Measurements from ENCODE around the gene SGSM2.

SGSM2 gene

DNA sequence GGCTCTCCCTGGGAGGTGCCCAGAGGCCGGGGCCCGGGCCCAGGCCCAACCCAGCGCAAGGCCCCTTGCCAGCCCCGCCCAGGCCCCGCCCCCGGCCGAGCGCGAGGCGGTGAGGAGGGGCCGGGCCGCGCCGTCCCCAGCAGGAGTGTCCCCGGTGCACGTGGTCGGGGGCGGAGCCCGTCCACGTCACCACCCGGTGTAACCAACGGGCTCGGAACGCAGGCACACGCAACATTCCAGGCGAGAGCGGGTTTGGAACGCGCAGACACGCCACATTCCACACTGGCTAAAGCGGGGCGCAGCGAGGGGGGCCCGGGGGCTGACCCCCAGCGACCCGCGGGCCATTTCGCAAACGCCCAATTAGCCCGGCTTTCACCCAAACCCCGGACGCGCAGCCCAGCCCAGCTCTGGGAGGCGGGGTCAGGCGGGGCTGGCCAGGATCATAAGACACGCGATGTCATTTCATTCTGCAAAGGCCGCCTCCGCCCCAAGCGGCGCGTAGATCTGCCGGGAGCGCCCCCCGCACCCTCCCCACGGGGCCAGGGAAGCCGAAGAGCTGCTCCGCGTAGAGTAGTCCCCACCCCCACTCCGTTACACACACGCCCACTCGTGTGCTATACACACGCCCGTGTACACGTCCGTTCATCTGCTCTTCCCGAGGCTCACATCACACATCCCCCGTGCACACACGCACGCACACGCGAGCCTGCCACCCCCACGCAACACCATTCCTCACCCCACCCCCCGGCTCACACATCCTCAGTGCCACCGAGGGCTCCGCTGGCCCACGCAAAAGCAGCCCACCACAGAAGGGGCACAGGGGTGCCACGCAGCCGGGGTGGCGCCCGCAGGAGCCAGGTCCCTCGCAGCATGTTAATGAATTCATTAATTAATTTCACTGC, 62.5 kb downstream of the SGSM2 start:
- DNase-seq = peak; percentile 97

DNA sequence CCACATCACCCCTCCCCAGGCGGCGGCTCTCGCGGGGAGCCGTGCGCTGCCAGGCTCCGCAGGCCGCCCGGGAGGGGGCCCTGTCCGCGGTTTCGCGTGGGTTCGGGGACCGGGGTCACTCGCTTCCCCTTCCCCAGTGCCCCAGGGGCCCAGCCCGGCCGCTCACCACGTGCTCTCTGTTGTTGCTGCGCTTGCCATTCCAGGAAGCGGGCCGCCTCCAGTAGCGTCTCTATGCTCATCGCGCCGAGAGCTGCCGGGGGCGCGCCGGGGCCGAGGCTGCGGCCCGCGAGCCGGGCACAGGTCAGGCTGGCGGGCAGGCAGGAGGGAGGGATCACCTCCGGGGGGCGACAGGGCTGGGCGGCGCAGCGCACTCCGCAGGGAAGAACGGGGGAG, 63.2 kb downstream of the SGSM2 start:
- DNase-seq = peak; percentile 71

DNA sequence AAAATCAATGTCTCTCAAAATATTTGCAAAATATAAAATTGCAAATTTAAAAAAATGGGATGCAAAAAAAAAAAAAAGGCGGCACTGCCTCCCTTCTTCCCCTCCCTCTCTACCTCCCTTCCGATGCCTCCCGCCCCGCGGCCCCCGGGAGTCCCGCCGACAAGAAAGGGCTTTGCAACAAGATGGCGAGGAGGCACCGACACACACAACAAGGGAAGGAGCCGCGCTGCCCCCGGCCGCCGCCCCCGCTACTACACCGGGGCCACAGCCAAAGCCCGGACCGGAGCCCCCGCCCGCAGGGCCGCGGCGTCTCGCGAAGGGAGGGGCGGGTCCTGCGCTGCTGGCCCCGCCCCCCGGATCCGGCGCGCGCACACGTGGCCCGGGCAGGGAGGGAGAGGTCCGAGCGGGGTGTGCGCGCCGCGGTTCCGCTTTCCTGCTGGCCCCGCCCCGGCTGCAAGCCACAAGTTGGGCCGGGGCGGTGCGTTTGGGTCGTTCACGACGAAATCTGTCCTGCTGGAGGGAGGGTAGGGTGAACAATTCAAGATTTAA, 63.6 kb downstream of the SGSM2 start, which contains the start of gene MNT:
TSS of gene MNT (minus strand) at position 184 of the 549 bp plus-strand sequence. CDS start 348 bp downstream, outside the sequence.
- DNase-seq = peak; percentile 95

DNA sequence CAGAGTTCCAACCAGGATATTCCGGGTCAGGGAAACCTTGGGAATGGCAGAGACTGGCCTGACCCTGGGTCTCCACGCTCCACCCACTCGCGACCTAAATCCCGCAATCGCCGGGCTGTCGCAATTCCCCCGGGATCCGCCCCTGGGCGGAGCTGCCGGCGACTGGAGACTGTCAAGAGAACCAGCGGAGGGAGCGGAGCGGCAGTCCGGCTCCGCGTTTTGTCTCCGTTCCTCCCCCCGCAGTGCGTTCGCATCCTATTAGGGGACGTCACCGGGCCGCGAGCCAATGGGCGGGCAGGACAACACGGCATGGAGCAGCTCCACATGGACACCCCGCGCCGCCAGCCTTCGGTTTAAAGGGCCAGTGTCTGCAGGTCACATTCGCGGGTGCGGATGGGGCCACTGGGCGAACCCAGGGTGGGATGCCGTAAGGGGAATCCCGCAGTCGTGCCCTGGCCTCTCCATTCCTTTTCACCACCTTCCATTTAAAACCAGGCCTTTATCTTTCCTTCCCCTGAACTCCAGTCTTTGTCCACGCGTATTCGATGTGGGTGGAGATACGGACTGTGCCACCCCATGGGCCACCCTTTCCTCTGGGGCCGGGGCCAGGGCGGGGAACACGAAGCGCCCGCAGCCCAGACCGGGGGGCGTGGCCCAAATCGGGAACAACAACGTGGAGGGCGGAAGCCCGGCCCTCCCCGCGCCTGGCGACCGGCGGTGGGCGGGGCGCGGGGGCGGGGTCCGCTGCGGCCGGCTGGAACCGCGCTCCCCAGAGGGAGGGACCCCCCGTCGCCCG, 64.3 kb downstream of the SGSM2 start:
- DNase-seq = peak; percentile 100

DNA sequence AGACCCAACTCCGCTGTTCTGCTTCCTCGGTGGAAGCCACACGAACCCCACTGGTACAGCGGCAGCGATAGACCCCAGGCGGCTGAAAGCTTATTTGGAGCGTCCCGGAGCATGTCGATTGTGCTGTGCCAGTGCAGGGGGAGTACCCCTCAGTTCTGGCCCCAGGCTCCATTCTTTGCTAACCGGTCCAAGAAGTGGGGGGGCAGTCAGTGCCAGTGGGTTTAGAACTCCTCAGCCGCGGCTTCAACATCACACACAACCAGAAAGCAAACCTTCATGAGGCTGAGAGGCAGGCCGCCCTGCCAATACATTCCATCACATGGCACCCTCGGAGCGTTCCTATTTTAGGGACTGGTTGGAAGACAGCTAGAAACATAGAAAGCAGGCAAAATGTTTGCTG, 65.2 kb downstream of the SGSM2 start:
- DNase-seq = no peak

DNA sequence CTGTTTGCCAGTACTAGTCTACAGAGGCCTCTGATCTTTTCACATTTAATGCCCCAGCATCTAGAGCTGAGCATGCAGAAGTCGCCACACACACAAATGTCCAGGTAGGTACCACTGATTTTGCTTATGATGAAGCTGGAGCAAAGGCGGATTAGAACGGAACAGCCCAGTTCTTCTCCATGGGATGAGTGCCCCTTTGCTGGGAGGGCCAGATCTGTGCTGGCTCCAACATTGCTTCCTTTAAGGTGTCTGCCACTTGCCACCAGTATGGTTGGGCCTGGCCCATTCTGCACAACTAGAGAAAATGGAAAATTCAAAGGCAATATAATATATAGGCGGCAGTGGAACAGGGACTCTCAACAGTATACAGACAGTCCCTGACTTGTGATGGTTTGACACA, 65.7 kb downstream of the SGSM2 start:
- DNase-seq = peak; percentile 36

DNA sequence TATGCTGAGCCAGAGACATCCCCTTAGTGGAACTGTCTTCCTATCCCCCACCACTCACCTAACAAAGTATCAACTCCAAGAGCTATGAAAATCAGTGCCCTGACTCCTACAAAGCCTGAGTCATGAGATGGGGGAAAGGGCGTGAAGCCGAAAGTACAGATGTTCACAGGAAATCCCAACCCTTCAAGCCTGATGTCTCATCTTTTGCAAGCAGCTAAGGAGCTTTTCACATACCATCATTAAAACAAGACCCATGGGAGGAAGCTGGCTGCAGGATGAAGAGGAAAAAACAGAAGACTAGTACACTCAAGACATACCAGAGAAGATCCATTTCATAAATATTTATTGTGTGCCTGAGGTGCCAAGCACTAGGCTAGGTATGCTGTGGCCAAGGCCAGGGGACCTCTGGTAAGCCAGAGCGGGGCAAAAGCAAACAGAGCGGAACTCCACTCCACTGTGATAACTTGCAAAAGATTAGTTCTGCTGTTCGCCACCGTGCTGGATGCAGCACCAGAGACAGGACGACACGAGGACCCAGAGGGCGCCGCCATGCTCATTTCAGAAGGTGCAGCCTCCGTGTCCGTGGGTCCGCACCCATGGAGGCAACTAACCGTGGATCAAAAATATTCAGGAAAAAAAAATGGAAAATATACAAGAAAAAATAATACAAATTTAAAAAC, 68.1 kb downstream of the SGSM2 start:
- DNase-seq = no peak

DNA sequence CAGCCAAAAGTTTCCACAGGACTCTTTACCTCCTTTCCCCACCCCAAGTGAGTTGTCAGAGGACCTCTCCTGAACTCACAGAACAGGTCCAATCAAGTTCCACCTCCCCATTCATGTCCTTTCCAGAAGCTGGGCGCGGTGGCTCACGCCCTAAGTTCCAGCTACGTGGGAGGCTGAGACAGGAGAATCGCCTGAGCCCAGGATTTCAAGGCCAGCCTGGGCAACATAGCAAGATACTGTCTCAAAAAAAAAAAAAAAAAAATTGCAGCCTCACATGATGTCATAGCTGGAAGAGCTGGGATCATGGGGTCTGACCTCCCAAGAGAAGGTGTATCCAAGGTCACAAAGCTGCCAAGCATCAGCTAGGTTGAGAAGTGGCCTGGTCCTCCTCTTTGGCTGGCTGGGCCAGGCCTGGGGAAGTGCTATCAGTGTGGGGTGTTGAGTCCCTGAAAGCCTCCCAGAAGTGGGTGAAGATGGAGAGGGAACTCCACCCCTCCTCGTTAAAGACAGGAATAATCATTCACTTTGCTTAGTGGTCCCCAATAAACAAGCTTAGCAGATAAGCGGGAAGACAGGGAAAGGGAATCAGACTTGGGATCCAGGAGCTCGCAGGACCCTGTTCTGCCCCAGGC, 69.1 kb downstream of the SGSM2 start:
- DNase-seq = peak; percentile 41

DNA sequence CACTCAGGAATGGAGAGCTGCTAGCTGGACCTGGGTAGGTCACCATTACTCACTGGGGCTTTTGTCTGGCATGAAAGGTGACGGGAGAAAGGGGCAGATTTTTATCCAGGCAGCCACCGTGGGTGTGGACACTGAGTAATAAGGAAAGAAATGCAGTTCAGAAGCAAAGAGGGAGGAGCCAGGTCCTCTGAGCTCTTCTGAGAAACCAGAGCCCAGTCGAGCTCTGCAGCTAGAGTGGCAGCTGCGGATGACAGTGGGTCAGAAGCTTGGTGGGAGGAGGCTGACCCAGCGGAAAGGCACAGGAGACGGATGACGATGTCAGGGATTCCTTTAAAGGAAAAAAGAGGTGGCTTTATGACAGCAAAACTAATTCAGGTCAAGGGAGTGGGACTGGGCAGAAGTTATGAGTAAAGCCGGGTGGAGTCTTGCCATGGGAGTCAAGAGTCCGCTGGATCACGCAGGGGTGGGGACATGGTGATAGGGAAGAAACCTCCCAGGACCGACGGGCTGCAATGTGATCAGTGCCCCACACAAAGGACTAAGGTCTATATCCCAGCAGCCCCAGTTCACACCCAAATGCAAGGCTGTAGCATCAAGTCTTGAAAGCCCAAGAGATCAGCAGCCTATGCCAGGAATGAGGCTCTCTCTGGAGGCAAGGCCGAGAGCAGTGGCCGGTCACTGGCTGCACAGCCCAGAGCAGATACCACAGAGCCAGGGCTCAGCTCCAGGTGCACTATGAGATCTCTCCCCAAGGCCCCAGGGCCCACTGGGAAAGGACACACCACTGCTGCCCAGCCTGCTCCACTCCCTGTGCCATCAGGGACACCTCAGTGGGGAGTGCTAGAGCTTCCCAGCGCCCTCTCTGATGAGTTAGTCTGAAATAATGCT, 69.8 kb downstream of the SGSM2 start:
- DNase-seq = peak; percentile 60

DNA sequence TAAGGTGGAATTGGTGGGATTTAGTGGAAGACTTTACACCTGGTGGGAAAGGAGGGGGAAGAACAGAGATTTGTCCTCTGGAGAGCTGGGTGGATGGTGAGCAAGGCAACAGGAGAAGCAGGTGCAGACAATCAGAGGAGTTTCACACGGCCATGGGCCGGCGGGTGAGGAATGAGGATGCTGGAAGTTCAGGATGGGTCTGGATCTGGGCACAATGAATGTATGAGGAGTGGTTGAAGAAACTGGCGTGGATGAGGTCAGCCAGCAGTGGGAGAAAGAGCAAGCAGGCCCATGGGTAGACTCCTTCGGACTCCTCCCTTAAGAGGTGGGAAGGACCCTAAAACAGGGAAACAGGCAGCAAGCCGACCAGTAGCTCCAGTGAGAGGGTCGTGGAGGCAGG, 73.7 kb downstream of the SGSM2 start:
- DNase-seq = no peak

DNA sequence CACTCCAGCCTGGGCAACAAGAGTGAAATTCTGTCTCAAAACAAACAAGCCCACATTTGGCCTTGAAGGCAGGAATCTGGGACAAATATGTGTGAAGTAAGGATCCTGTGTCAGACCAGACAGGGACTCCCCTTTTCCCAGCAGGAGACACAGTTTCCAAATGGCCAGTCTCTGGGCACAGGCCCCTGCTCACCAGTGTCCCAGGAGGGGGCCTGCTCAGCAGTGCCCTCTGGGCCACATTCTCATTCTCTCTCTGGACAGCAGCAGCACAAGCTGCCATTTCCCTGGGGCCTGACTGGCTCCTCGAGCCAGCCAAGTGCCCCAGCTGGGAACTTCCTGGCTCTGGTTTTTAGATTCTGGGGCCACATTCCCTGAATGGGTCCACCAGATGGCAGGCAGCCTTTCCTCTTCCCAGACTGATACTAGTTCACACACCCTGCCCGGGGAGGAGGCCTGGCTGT, 75.3 kb downstream of the SGSM2 start:
- DNase-seq = peak; percentile 64

DNA sequence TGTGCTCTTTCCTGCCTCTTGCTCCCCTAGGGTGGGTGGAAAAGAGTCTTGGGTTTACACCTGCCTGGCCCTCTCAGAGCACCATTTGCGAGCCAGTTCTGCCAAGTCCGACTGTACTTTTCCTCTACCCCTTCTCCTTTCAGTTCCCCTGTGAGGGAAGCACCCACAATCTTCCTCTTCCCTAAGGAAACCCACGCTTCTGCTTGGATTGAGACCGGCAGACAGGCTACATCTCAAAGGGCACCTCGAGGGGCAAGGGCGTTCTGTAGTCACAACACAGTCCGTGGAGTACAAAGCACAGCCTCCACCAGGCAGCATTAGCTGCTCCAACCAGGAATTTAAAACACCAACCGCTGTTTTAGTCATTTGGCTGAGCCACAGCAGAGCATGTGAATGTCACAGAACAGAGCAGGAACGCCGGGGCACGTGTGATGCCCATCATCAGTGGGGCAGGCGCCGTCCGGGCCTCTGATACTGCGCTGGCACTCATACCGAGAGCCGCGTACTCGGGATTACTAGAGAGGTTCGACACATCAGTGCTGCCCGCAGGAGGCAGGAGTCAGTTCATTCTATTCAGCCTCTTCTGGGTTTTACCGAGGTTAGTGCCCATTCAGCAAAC, 77.3 kb downstream of the SGSM2 start:
- no peak for DNase-seq

DNA sequence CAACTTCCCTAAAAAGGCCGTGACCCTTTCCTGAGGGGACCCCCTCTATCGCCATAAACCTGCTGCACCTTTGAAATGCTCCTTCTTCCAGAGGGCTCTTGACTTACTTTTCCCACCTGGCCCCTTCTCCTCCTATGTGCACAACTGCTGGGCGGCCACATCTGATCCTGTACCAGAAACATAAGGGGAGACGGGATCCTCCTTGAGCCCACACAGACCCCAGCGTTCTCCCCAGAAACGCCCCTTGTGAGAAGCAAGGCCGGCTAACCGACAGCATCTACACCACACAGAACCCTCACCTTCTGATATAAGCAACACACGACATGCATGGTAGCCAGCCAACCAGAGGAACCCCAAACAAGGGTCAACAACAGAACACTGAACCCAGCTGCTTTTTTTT, 77.8 kb downstream of the SGSM2 start:
- DNase-seq = no peak

DNA sequence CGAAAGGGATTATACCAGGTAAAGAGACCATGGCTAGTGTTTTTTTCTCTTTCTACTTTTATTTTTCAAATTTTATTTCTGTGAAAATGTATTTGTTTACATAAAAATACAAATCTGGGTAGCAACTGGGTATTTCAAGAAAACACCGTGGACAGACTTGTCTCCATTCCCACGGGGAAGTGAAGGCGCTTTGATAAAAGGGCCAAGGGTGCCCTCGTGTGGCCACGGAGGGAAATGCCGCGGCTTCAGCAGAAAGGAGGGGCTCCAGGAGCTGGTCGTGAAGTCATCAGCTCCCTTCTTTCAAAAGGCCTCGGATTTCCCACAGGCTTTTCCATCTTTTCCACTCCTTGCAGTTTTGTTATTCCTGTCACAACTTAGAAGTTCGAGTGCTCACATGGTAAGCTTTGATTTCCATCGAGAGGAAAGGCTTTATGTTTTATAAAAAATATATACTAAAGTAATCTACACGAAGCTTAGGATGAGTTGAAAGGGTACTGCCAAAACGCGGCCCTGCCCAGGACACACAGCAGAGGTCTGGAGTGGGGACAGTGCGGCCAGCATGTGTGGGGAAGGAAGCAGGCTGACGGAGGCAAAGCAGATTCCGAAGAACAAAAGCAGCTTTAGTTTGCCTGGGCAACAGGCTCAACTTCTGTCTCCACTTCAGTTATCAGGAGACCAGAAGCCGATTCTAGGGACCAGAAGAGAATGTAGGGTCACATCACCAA, 78.9 kb downstream of the SGSM2 start:
- DNase-seq = peak; percentile 95

DNA sequence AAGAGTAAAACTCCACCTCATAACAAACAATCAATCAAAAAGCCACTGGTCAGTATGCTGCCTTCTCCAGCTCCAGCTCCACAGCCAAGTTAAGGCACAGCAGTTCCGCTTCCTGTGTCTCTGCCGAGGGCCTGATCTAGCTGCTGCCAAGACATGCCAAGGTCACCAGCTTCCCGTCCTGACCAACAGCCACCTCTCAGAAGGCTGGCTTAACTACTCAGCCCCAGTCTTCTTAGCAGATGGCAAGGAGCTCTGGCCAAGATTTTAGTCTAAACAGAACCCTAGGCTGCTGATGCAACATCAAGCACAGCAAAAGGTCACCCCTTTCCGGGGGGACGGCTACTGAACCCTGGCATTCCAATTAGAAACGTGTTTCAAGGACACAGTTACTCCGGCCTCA, 81.3 kb downstream of the SGSM2 start:
- no peak for DNase-seq

DNA sequence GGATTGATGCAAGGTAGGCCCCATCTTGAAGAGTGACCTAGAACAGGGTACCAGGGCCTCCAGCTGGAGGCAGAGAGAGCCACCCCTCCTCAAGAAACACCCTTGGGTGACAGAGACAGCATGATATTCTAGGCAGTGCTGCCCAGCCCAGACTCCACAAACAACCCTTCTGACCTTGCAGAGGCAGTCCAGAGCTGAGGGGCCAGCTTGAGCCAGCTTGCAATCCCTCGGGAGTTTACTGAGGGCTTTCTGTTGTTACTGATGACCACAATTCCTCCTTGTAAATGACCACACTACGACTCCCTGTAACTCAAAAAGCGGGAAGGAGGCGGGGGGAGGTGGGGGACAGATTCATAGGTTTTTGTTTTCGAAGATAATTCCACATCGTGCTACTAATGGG, 82.2 kb downstream of the SGSM2 start:
- DNase-seq = no peak

DNA sequence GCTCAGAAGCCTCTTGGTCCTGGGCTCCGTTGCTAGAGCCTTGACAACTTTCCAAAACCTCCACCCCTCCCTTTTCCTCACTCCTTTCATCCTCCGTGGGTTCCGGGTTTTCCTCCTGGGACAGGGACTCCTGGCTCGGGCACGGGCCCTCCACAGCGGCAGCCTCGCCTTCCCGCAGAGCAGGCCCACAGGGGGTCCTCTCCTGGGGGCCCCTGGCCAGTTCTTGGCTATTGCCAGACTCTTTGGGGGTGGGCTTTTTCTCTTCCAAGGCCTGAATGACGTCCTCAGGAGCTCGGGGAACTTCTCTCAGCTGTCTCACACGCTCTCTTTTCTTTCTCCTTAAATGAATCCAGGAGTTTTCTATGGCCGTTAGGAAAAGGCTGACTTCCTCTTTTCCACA, 82.9 kb downstream of the SGSM2 start:
- peak; percentile 64 for DNase-seq

DNA sequence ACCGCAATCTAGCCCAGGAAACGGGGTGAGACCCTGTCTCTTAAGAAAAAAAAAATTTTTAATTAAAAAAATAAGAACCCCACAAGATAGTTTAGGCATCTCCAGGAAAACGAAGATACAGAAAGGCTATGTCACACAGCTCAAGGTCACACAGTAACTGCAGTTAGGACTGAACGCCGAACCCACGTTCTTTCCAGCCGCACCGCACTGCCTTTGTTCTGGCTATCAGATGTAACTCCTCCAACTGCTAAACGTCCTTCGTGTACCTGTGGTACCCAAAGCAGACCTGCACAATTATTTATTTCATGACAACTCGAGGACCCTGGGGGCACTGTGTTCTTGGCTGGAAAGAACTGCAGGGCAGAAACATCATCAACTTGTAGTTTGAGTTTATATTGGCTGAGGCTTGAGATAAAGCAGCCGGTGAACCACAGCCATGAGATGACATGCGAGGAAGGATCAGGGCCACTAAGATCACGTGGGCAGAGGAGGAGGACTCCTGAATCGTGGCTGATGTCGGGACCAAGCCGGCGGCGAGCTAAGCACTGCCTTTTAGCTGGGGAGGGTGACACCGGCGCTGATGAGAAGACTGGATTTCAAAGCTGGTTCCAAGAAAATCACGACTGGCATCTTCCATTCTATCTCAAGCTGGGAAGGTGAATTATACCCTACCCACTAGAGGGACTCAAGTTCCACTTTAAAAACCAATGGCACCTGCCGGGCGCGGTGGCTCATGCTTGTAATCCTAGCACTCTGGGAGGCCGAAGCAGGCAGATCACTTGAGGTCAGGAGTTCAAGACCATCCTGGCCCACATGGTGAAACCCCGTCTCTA, 84.2 kb downstream of the SGSM2 start:
- DNase-seq = no peak

DNA sequence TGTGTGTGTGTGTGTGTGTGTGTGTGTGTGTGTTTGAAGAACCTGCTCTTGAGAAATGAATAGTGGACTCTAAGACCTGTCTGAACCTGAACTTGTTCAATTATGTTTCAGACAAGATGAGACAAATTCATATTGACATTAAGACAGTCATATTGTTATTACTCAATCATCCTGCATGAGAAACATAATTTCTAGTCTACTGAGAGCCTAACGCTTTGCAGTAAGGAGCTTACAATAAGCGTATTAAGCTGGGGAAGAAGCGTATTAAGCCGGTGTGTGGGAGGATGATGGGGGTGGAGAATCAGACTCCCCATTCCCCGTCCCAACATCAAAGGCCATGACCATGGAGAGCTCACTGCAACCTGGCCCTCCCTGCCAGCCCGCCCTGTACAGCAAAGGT, 86.0 kb downstream of the SGSM2 start:
- no peak for DNase-seq

Data from right forelimb (tissue), 1 donor.